KMS-11 (cell line): Measurements from ENCODE around the gene RSPH6A.

ENCODE experiments used
- H2AFZ ChIP-seq: fragments of 200-600 bp; sonication (generic); 2 replicates; pipeline ENCODE4 v1.6.1; 2016; ENCODE audit warnings: antibody characterized with exemption, mixed run types, low read depth
- H3K27ac ChIP-seq: fragments of 200-600 bp; sonication (generic); 2 replicates; pipeline ENCODE4 v1.6.1; 2016; ENCODE audit warnings: mild to moderate bottlenecking, mixed run types
- H3K27me3 ChIP-seq: fragments of 200-600 bp; sonication (generic); 2 replicates; pipeline ENCODE4 v1.6.1; 2017; ENCODE audit warnings: mild to moderate bottlenecking, low read depth, mixed run types, moderate library complexity; ENCODE audit not compliant: insufficient read depth
- H3K36me3 ChIP-seq: fragments of 200-600 bp; sonication (generic); 2 replicates; pipeline ENCODE4 v1.6.1; 2017; ENCODE audit warnings: mild to moderate bottlenecking, mixed run types; ENCODE audit not compliant: insufficient read depth
- H3K4me1 ChIP-seq: fragments of 200-600 bp; sonication (generic); 2 replicates; pipeline ENCODE4 v1.6.1; 2016; ENCODE audit warnings: mild to moderate bottlenecking, low read depth, mixed run types; ENCODE audit not compliant: poor library complexity, severe bottlenecking
- H3K4me2 ChIP-seq: fragments of 200-600 bp; sonication (generic); 2 replicates; pipeline ENCODE4 v1.7.0; 2016; ENCODE audit warnings: mild to moderate bottlenecking, mixed run types
- H3K4me3 ChIP-seq: fragments of 200-600 bp; sonication (generic); IDR thresholded peaks from 2 replicates; pipeline ENCODE4 v1.6.1; 2017; ENCODE audit warnings: low read depth, low read length, mixed read lengths; ENCODE audit not compliant: insufficient read depth
- H3K79me2 ChIP-seq: fragments of 200-600 bp; sonication (generic); 2 replicates; pipeline ENCODE4 v1.6.1; 2016; ENCODE audit warnings: low read depth, mixed run types; ENCODE audit not compliant: insufficient read depth
- H3K9ac ChIP-seq: fragments of 200-600 bp; sonication (generic); 2 replicates; pipeline ENCODE4 v1.6.1; 2016; ENCODE audit warnings: mild to moderate bottlenecking, mixed run types
- H4K20me1 ChIP-seq: fragments of 200-600 bp; sonication (generic); 2 replicates; pipeline ENCODE4 v1.6.1; 2016; ENCODE audit warnings: mild to moderate bottlenecking, mixed run types; ENCODE audit not compliant: insufficient read depth
- TF ChIP-seq, protein P1 (sequence below): fragments of 200-600 bp; sonication (generic); conservative IDR thresholded peaks from 2 replicates; pipeline ENCODE4 v1.6.1; 2017; ENCODE audit warnings: low read depth, mild to moderate bottlenecking, antibody characterized with exemption, low read length, moderate library complexity, mixed read lengths

The RSPH6A gene

DNA sequence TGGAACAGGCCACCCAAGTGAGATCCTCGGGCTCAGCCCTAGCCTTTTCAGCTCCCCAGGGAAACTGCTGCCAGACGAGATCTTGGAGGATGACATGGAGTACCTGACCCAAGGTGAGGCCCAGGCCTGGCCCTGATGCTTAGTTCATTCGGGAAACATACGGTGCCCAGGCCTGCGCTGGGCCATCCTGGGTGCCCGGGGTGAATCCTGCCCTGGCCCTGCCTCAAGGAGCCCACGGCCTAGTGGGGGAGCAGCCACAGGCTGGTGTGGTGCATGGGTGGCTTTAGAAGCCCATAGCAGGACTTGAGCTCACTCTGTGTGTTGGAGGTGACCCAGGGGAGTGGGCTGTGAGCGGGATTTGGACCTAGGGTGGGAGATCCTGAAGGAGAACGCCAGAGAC, 56.2 kb downstream of the RSPH6A start:
- no peaks in the 10 kb centered on the region for H3K4me1 ChIP-seq
- no peaks in the 10 kb centered on the region for H3K79me2 ChIP-seq
- H3K4me3 ChIP-seq = no peak overlapping the region
- TF ChIP-seq, protein P1, sequence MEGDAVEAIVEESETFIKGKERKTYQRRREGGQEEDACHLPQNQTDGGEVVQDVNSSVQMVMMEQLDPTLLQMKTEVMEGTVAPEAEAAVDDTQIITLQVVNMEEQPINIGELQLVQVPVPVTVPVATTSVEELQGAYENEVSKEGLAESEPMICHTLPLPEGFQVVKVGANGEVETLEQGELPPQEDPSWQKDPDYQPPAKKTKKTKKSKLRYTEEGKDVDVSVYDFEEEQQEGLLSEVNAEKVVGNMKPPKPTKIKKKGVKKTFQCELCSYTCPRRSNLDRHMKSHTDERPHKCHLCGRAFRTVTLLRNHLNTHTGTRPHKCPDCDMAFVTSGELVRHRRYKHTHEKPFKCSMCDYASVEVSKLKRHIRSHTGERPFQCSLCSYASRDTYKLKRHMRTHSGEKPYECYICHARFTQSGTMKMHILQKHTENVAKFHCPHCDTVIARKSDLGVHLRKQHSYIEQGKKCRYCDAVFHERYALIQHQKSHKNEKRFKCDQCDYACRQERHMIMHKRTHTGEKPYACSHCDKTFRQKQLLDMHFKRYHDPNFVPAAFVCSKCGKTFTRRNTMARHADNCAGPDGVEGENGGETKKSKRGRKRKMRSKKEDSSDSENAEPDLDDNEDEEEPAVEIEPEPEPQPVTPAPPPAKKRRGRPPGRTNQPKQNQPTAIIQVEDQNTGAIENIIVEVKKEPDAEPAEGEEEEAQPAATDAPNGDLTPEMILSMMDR = no peak
- no peak overlapping the region for H3K27ac ChIP-seq
- peak overlapping the region; percentile 10; the same call in 1 of the 2 replicates for H2AFZ ChIP-seq
- peaks cover 5% of the 10 kb centered on the region; the same call in 1 of the 2 replicates for H3K27me3 ChIP-seq
- H3K4me2 ChIP-seq = no peak overlapping the region
- H3K36me3 ChIP-seq = no peaks in the 10 kb centered on the region
- H3K9ac ChIP-seq = no peak overlapping the region
- no peaks in the 10 kb centered on the region for H4K20me1 ChIP-seq

DNA sequence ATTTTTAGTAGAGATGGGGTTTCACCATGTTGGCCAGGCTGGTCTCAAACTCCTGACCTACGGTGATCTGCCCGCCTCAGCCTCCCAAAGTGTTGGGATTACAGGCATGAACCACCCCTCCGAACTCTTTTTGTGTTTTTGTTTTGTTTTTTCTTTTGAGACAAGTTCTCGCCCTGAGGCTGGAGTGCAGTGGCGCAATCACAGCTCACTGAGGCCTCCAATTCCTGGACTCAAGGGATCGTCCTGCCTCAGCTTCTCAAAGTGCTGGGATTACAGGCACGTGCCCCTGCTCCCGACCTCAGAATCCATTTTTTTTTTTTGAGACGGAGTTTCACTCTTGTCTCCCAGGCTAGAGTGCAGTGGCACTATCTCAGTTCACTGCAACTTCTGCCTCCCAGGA, 57.4 kb downstream of the RSPH6A start:
- H3K36me3 ChIP-seq = no peaks in the 10 kb centered on the region
- no peak overlapping the region for H2AFZ ChIP-seq
- H3K4me3 ChIP-seq = no peak overlapping the region
- H3K27ac ChIP-seq = no peak overlapping the region
- no peaks in the 10 kb centered on the region; the same call in 1 of the 2 replicates for H3K27me3 ChIP-seq
- H3K79me2 ChIP-seq = no peaks in the 10 kb centered on the region
- no peak overlapping the region for H3K4me2 ChIP-seq
- TF ChIP-seq, protein P1 = no peak
- H4K20me1 ChIP-seq = no peaks in the 10 kb centered on the region
- H3K4me1 ChIP-seq = no peaks in the 10 kb centered on the region
- H3K9ac ChIP-seq = no peak overlapping the region

DNA sequence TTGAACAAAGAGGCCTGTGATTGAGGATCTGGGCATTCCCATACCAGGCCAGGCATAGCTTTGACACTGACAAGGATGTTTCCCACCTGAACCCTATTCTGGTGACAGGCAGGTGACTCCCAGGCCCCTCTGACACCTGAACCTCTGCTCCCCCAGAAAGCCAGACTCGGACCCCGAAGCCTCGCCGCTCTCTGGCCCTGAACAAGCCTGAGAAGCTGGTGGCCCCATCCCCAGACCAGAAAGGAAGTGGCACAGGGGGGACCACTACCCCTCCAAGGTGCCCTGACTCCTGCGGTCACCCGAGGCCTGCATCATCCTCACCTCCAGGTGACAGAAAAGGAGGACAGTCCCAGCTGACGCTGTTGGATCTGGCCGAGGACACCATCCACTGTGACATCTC, 60.8 kb downstream of the RSPH6A start:
- no peaks in the 10 kb centered on the region for H3K4me1 ChIP-seq
- H4K20me1 ChIP-seq = no peaks in the 10 kb centered on the region
- H3K27me3 ChIP-seq = no peaks in the 10 kb centered on the region
- H3K27ac ChIP-seq = no peak overlapping the region
- H3K36me3 ChIP-seq = no peaks in the 10 kb centered on the region
- no peak overlapping the region for H3K4me2 ChIP-seq
- TF ChIP-seq, protein P1 = no peak
- H3K4me3 ChIP-seq = no peak overlapping the region
- no peak overlapping the region for H3K9ac ChIP-seq
- no peak overlapping the region for H2AFZ ChIP-seq
- no peaks in the 10 kb centered on the region for H3K79me2 ChIP-seq

DNA sequence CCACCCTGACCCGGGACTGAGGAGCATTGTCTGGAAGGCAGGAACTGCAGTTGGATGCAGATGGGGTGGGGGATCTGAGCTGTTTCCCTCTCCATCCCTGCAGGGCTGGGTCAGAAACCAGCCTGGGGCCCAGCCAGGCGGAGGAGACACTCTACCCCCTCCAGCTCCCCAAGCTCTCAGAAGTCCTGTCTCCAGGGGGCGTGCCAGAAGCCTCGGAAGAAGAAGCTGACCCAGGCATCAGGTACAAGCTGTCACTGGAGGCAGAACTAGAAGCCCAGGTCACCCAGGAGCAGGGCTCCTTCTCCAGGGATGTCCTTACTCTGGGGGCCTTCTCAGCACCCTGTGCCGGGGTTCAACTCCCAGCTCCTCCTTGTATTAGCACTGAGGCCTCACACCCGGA, 61.6 kb downstream of the RSPH6A start:
- no peak overlapping the region for H3K4me3 ChIP-seq
- H4K20me1 ChIP-seq = no peaks in the 10 kb centered on the region
- H3K79me2 ChIP-seq = no peaks in the 10 kb centered on the region
- H2AFZ ChIP-seq = no peak overlapping the region
- H3K27me3 ChIP-seq = no peaks in the 10 kb centered on the region
- H3K36me3 ChIP-seq = no peaks in the 10 kb centered on the region
- H3K4me2 ChIP-seq = no peak overlapping the region
- no peaks in the 10 kb centered on the region for H3K4me1 ChIP-seq
- TF ChIP-seq, protein P1 = no peak
- H3K9ac ChIP-seq = no peak overlapping the region
- H3K27ac ChIP-seq = no peak overlapping the region
